Ectodermal cell (in vitro differentiated cells): ENCODE measurements around the gene VIPR1. TPM values are rescaled to one million over a fixed set of nuclear protein-coding genes. Genes with fewer than 3 reads are reported as not detected.

Experiments
- H3K27ac ChIP-seq: 2 replicates; pipeline ENCODE4 v1.7.0; 2013; ENCODE audit warnings: mild to moderate bottlenecking, low read depth, low read length; ENCODE audit not compliant: insufficient read depth, poor library complexity, severe bottlenecking
- H3K27me3 ChIP-seq: 2 replicates; pipeline ENCODE4 v1.7.0; 2013; ENCODE audit warnings: mild to moderate bottlenecking, low read length; ENCODE audit not compliant: insufficient read depth, control insufficient read depth, poor library complexity, severe bottlenecking
- H3K36me3 ChIP-seq: one replicate; pipeline ENCODE4 v1.7.0; 2013; ENCODE audit warnings: low read length; ENCODE audit not compliant: control insufficient read depth, insufficient read depth
- H3K4me1 ChIP-seq: one replicate; pipeline ENCODE4 v1.7.0; 2013; ENCODE audit warnings: low read length; ENCODE audit not compliant: control insufficient read depth, insufficient read depth
- H3K4me3 ChIP-seq: 2 replicates; pipeline ENCODE4 v1.7.0; 2013; ENCODE audit warnings: low read depth, low read length, control low read depth; ENCODE audit not compliant: insufficient read depth
- H3K9me3 ChIP-seq: 2 replicates; pipeline ENCODE4 v1.7.0; 2013; ENCODE audit warnings: mild to moderate bottlenecking, low read length, moderate library complexity; ENCODE audit not compliant: control insufficient read depth
- WGBS, 2 experiments: methylation state at CpG; one replicate each; pipeline ENCODE4 v1.1.7; 2013; ENCODE audit warnings: missing lambda C conversion rate in 2 of 2; 5-methylcytosine and 5-hydroxymethylcytosine counted together
- polyA plus RNA-seq, 4 experiments: library from polyadenylated mRNA; stranded (reverse); fragments of 50-300 nt; gene quantifications; one replicate each; pipeline ENCODE4 v1.2.3, GENCODE V29; 2013

VIPR1 gene, protein sequence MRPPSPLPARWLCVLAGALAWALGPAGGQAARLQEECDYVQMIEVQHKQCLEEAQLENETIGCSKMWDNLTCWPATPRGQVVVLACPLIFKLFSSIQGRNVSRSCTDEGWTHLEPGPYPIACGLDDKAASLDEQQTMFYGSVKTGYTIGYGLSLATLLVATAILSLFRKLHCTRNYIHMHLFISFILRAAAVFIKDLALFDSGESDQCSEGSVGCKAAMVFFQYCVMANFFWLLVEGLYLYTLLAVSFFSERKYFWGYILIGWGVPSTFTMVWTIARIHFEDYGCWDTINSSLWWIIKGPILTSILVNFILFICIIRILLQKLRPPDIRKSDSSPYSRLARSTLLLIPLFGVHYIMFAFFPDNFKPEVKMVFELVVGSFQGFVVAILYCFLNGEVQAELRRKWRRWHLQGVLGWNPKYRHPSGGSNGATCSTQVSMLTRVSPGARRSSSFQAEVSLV
- polyA plus RNA-seq (2013, experiment 1 of 4) = 0.96 TPM
- polyA plus RNA-seq (2013, experiment 2 of 4) = 1.1 TPM
- 0.75 TPM for polyA plus RNA-seq (2013, experiment 3 of 4)
- polyA plus RNA-seq (2013, experiment 4 of 4) = 0.49 TPM

DNA sequence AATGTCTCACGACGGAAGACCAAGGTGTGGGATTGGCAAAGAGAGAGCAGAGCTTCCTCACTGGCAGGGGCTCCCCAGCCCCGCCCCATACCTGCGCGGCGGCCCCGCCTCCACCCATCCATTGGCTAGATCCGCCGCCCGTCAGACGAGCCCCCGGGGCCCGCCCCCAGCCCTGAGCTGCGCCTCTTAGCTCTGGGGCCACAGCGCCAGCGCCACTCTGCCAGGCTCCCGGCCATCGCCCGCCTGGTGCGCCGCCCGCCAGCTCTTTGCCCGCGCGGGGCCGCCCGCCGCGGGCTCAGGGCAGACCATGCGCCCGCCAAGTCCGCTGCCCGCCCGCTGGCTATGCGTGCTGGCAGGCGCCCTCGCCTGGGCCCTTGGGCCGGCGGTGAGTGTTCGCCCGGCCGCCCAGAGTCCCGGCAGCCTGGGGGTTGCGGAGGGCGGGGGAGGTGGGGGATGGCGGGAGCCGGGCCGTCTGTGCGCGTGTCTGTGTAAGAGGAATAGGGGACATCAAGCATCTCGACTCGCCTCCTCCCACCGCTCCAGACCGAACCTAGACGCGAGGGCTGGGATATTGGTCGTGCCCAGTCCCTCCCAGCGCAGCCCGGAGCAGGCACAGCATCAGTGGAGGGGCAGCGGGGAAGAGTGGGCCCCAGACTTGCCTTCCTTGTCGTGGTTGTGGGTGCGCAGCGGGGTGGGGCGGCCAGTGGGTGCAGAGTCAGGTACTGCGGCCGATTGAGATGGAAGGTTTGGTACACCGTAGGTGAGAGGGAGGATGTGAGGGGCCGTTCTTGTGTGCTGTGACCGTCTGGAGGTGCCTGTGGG is at the start of gene VIPR1:
Gene VIPR1, plus strand, starts transcription at position 215 of the 822 bp plus-strand sequence. Its CDS starts 93 bp downstream, at position 308.
- H3K4me1 ChIP-seq = peaks cover 14% of the 10 kb centered on the region
- H3K9me3 ChIP-seq = no peaks in the 10 kb centered on the region
- H3K27me3 ChIP-seq = peaks cover 65% of the 10 kb centered on the region
- peak within 1 kb of the TSS; percentile 46 for H3K4me3 ChIP-seq
- no peak within 1 kb of the TSS for H3K27ac ChIP-seq
- WGBS, 2 experiments = 9% methylated on average over 69 of the region's 69 CpGs
- H3K36me3 ChIP-seq = no peaks in the 10 kb centered on the region

- no peaks in the 10 kb centered on the region for H3K4me1 ChIP-seq
- no peak overlapping the region for H3K4me3 ChIP-seq
- H3K27ac ChIP-seq = no peak overlapping the region
- H3K27me3 ChIP-seq = no peaks in the 10 kb centered on the region
- no peaks in the 10 kb centered on the region for H3K9me3 ChIP-seq
- no peaks in the 10 kb centered on the region for H3K36me3 ChIP-seq
These were observed 46.2 kb upstream of the VIPR1 start for GRCh38 chr3:42456211-42456610.

GRCh38 chr3:42459151-42459550 is 43.3 kb upstream of the VIPR1 start:
- Histone ChIP-seq H3K9me3 (no peaks in the 10 kb centered on the region), H3K4me1 (no peaks in the 10 kb centered on the region), H3K27ac (no peak overlapping the region), H3K4me3 (no peak overlapping the region), H3K27me3 (no peaks in the 10 kb centered on the region), H3K36me3 (no peaks in the 10 kb centered on the region)

DNA sequence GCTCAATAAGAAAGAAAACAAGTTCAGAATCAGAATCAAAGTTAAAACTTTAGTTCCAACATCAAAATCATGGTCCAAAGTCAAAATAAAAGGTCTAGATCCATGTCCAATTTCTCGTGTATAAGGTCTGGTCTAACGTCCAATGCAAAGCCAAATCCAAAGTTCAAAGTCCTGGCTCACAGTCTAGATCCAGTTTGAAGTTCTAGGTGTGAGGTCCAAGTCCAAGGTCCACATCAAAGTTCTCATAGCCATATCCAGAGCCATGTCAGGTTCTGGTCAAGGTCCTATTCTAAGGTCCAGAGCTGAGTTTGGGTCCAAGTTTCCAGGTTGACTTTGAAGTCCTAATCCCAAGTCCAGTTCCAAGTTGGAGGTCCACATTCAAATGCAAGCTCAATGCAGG is 40.7 kb upstream of the VIPR1 start:
- no peaks in the 10 kb centered on the region for H3K36me3 ChIP-seq

GRCh38 chr3:42463093-42463492 is 39.4 kb upstream of the VIPR1 start:
- no peaks in the 10 kb centered on the region for H3K36me3 ChIP-seq
- 93 to 94% methylated on average over 1 of the region's 1 CpG for WGBS, 2 experiments
- no peaks in the 10 kb centered on the region for H3K4me1 ChIP-seq
- no peak overlapping the region for H3K4me3 ChIP-seq
- H3K9me3 ChIP-seq = no peaks in the 10 kb centered on the region
- no peak overlapping the region for H3K27ac ChIP-seq
- H3K27me3 ChIP-seq = no peaks in the 10 kb centered on the region

More for the DNA sequence above, 40.7 kb upstream of the VIPR1 start:
- no peaks in the 10 kb centered on the region for H3K4me1 ChIP-seq
- H3K9me3 ChIP-seq = no peaks in the 10 kb centered on the region
- H3K4me3 ChIP-seq = no peak overlapping the region
- H3K27ac ChIP-seq = no peak overlapping the region
- 88 to 90% methylated on average over 2 of the region's 2 CpGs for WGBS, 2 experiments
- H3K27me3 ChIP-seq = no peaks in the 10 kb centered on the region

- H3K4me3 ChIP-seq = no peak overlapping the region
- H3K4me1 ChIP-seq = no peaks in the 10 kb centered on the region
- WGBS, 2 experiments = 99 to 100% methylated on average over 1 to 3 of the region's 3 CpGs
- no peaks in the 10 kb centered on the region for H3K9me3 ChIP-seq
- H3K27ac ChIP-seq = no peak overlapping the region
- H3K27me3 ChIP-seq = no peaks in the 10 kb centered on the region
- no peaks in the 10 kb centered on the region for H3K36me3 ChIP-seq
These were observed 34.3 kb upstream of the VIPR1 start for GRCh38 chr3:42468111-42468510.

- Histone ChIP-seq H3K27ac (no peak overlapping the region), H3K4me3 (no peak overlapping the region), H3K27me3 (no peaks in the 10 kb centered on the region), H3K36me3 (no peaks in the 10 kb centered on the region), H3K4me1 (no peaks in the 10 kb centered on the region), H3K9me3 (no peaks in the 10 kb centered on the region)
- whole genome bisulfite sequencing, 2 experiments = 84 to 87% methylated on average over 2 of the region's 2 CpGs
These were observed 29.9 kb upstream of the VIPR1 start for GRCh38 chr3:42472555-42472954.

GRCh38 chr3:42473083-42473932 is 29.1 kb upstream of the VIPR1 start:
- H3K27ac ChIP-seq = no peak overlapping the region
- H3K36me3 ChIP-seq = no peaks in the 10 kb centered on the region
- 79 to 86% methylated on average over 10 of the region's 10 CpGs for WGBS, 2 experiments
- H3K4me1 ChIP-seq = no peaks in the 10 kb centered on the region
- H3K4me3 ChIP-seq = no peak overlapping the region
- no peaks in the 10 kb centered on the region for H3K9me3 ChIP-seq
- no peaks in the 10 kb centered on the region for H3K27me3 ChIP-seq

DNA sequence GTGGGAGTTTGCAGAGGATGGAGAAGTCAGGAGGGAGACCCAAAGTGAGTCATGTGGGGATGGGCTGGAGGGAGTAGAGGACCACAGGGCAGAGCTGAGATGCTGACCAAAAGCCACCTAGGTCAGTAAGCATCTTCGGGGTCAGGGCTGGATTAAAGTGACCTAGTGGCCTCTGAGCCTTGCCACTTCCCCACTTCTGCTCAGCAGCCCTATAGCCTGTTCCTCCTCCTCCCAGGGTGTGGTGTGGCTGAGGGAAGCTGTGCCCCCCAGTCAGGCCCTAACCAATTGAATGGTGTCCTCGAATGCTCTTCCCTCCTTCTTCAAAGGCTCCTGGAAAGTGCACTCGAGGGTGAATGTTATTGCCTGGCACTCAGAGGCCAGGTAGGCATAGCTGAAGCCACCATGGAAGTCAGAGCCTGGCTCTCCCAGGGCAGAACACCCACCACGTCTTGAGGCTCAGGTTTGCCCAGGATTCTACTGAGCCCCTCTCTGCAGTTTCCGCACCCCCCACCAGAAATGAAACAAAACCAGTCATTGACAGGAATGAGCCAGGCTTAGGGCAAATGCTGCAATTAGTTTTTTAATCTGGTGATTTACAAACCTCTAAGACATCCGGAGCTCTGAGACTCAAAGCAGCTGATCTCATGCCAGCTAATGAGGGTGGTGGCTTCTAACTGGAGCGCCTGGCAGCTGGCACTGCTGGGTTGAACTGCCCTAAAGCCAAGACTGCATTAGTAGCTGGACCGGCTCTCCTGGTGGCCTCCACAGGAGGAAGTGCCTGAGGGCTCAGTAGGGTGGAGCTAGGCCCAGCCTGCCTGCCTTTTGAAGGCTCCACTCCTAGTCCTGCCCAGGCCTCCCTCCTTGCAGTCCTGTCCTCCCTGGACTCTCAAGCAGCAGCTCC is 26.0 kb upstream of the VIPR1 start:
- Histone ChIP-seq H3K4me1 (no peaks in the 10 kb centered on the region), H3K27ac (no peak overlapping the region), H3K4me3 (no peak overlapping the region), H3K36me3 (no peaks in the 10 kb centered on the region), H3K27me3 (no peaks in the 10 kb centered on the region), H3K9me3 (no peaks in the 10 kb centered on the region)
- 87 to 89% methylated on average over 8 of the region's 8 CpGs for WGBS, 2 experiments
